ENCODE measurements around the gene UAP1. TPM values are rescaled to one million over a fixed set of nuclear protein-coding genes. Genes with fewer than 3 reads are reported as not detected.

UAP1 gene
- polyA plus RNA-seq, 1 of the 3 experiments (the other 2 are of a cell fraction), result 32.3 TPM

- H3K4me2 ChIP-seq, result peak overlapping the region; percentile 55
- TF ChIP-seq NRF1 (IDR thresholded peaks at IDR 0.05; ENCODE audit: low read depth, low read length) (no peak), EP300 (IDR thresholded peaks at IDR 0.05; ENCODE audit: borderline replicate concordance in 1 of 2, low read depth in 1 of 2, low read length in 1 of 2) (no peak), PBX3 (IDR thresholded peaks at IDR 0.05) (no peak), SIN3A (IDR thresholded peaks at IDR 0.05; ENCODE audit: borderline replicate concordance, low read depth, low read length) (no peak), CTCF (IDR thresholded peaks at IDR 0.05) (no peak), CHD2 (IDR thresholded peaks at IDR 0.05; ENCODE audit: low read length, partially characterized antibody) (no peak), ELF1 (IDR thresholded peaks at IDR 0.05) (no peak), JUND (IDR thresholded peaks at IDR 0.05) (no peak)
- TF ChIP-seq, protein P1, sequence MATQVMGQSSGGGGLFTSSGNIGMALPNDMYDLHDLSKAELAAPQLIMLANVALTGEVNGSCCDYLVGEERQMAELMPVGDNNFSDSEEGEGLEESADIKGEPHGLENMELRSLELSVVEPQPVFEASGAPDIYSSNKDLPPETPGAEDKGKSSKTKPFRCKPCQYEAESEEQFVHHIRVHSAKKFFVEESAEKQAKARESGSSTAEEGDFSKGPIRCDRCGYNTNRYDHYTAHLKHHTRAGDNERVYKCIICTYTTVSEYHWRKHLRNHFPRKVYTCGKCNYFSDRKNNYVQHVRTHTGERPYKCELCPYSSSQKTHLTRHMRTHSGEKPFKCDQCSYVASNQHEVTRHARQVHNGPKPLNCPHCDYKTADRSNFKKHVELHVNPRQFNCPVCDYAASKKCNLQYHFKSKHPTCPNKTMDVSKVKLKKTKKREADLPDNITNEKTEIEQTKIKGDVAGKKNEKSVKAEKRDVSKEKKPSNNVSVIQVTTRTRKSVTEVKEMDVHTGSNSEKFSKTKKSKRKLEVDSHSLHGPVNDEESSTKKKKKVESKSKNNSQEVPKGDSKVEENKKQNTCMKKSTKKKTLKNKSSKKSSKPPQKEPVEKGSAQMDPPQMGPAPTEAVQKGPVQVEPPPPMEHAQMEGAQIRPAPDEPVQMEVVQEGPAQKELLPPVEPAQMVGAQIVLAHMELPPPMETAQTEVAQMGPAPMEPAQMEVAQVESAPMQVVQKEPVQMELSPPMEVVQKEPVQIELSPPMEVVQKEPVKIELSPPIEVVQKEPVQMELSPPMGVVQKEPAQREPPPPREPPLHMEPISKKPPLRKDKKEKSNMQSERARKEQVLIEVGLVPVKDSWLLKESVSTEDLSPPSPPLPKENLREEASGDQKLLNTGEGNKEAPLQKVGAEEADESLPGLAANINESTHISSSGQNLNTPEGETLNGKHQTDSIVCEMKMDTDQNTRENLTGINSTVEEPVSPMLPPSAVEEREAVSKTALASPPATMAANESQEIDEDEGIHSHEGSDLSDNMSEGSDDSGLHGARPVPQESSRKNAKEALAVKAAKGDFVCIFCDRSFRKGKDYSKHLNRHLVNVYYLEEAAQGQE (IDR thresholded peaks at IDR 0.05; ENCODE audit: low read depth, low read length), result no peak
- TF ChIP-seq, protein P2, sequence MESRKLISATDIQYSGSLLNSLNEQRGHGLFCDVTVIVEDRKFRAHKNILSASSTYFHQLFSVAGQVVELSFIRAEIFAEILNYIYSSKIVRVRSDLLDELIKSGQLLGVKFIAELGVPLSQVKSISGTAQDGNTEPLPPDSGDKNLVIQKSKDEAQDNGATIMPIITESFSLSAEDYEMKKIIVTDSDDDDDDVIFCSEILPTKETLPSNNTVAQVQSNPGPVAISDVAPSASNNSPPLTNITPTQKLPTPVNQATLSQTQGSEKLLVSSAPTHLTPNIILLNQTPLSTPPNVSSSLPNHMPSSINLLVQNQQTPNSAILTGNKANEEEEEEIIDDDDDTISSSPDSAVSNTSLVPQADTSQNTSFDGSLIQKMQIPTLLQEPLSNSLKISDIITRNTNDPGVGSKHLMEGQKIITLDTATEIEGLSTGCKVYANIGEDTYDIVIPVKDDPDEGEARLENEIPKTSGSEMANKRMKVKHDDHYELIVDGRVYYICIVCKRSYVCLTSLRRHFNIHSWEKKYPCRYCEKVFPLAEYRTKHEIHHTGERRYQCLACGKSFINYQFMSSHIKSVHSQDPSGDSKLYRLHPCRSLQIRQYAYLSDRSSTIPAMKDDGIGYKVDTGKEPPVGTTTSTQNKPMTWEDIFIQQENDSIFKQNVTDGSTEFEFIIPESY (IDR thresholded peaks at IDR 0.05; ENCODE audit: borderline replicate concordance, low read depth), result no peak
- 50% methylated on average over 2 of the region's 2 CpGs for WGBS (ENCODE audit: low lambda C conversion rate)
Observed at GRCh38 chr1:162626761-162627160, 65.2 kb downstream of the UAP1 start.

More at GRCh38 chr1:162626761-162627160, 65.2 kb downstream of the UAP1 start:
- H3K27ac ChIP-seq (ENCODE audit: low read depth in 2 of 2, low read length in 1 of 2), result peak overlapping the region in 1 of 2 experiments; percentile 14; a peak in 1 of 4 replicates
- DNase-seq, result no peak
- no peaks in the 10 kb centered on the region for H3K9me3 ChIP-seq
- no peaks in the 10 kb centered on the region for H4K20me1 ChIP-seq (ENCODE audit: insufficient read depth)
- H3K4me3 ChIP-seq (ENCODE audit: low read depth in 2 of 2, low read length in 1 of 2), result no peak overlapping the region
- H3F3A ChIP-seq (replicated peaks; ENCODE audit: insufficient read depth), result peaks cover 31% of the 10 kb centered on the region
- peak overlapping the region; percentile 66 for H2AFZ ChIP-seq (ENCODE audit: low read depth)
- POLR2A ChIA-PET, result no interaction called here
- no peaks in the 10 kb centered on the region; the same call in 1 of the 2 replicates for H3K79me2 ChIP-seq (ENCODE audit: insufficient read depth)
- no peaks in the 10 kb centered on the region for H3K9me2 ChIP-seq
- H3K4me1 ChIP-seq (ENCODE audit: control insufficient read depth in 1 of 2, insufficient read depth in 2 of 2, low read depth in 1 of 2, low read length in 1 of 2), result peaks cover 39 to 41% of the 10 kb centered on the region in 2 experiments
- CTCF ChIA-PET, result interaction anchor here (1.2 to 3.8 kb wide), 3 partner anchors 9 to 48 kb away, joined by 3 to 15 read pairs (median 8); no protein-coding TSS in a partner anchor
- H3K9ac ChIP-seq, result peak overlapping the region; percentile 40
- H3K36me3 ChIP-seq (replicated peaks in 1 of 2; ENCODE audit: control insufficient read depth in 1 of 2, insufficient read depth in 2 of 2, low read length in 1 of 2), result no peaks in the 10 kb centered on the region
- no peaks in the 10 kb centered on the region for H3K27me3 ChIP-seq (ENCODE audit: insufficient read depth)

Data from SK-N-SH (cell line).